Lower leg skin (tissue), 4 donors: Measurements from ENCODE around the gene GNB1. TPM values are rescaled to one million over a fixed set of nuclear protein-coding genes. Genes with fewer than 3 reads are reported as not detected.

Experiments used
- DNase-seq, 2 donors: peaks; one replicate each; pipeline ENCODE4 v3.0.0-alpha.2; 2019; ENCODE audit warnings: low spot score in 2 of 2
- H3K4me3 ChIP-seq: fragments of 200-600 bp; sonication (generic); 2 replicates; pipeline ENCODE4 v1.5.1; 2017; ENCODE audit warnings: mild to moderate bottlenecking, low read depth; ENCODE audit not compliant: poor library complexity, severe bottlenecking
- CTCF ChIP-seq, 3 donors: fragments of 450-650 bp; IDR thresholded peaks; one replicate each; pipeline ENCODE4 v1.5.1; 2016; ENCODE audit warnings: antibody characterized with exemption in 3 of 3, mild to moderate bottlenecking in 3 of 3, moderate library complexity in 2 of 3
- POLR2A ChIP-seq, 2 donors: fragments of 450-650 bp; IDR thresholded peaks; one replicate each; pipeline ENCODE4 v1.6.1; 2016 to 2017; ENCODE audit warnings: antibody characterized with exemption in 2 of 2, mild to moderate bottlenecking in 1 of 2, moderate library complexity in 1 of 2
- WGBS, 2 donors: methylation state at CpG; one replicate each; pipeline ENCODE4 v1.1.5; 2018; 5-methylcytosine and 5-hydroxymethylcytosine counted together
- intact Hi-C: fragments of 100-400 bp; cut with DNase I; formaldehyde crosslinking; loops from one replicate; pipeline ENCODE4 v1.15.0; 2023; ENCODE audit warnings: low total_unique reads
- total RNA-seq, 4 donors: library from RNA; depleted of rRNA; stranded (reverse); fragments of >200 nt; gene quantifications; one replicate each; pipeline ENCODE4 v1.1.0, GENCODE V29; 2016

Gene GNB1
- total RNA-seq, 4 donors from 2014 or later, result 103 to 141 (median 123) TPM

GRCh38 chr1:1899967-1900327 lies 9.1 kb upstream of the GNB1 start:
- 86 to 91% methylated on average over 9 of the region's 9 CpGs for WGBS, 2 donors
- no peak overlapping the region for H3K4me3 ChIP-seq
- TF ChIP-seq POLR2A (IDR thresholded peaks at IDR 0.05), result no peak
- TF ChIP-seq CTCF (IDR thresholded peaks at IDR 0.05), result no peak
- no peak for DNase-seq
- intact Hi-C loops, result loop anchor here (10.0 kb wide), 2 partner anchors 115 to 145 kb away; no protein-coding TSS in a partner anchor

- intact Hi-C loops, result loop anchor here (10.0 kb wide), 1 partner anchor 115 kb away; no protein-coding TSS in a partner anchor
These were observed 8.5 kb upstream of the GNB1 start for GRCh38 chr1:1899266-1899966.

GRCh38 chr1:1898246-1898933 lies 7.5 kb upstream of the GNB1 start:
- no peak for DNase-seq
- TF ChIP-seq CTCF (IDR thresholded peaks at IDR 0.05) (no peak), POLR2A (IDR thresholded peaks at IDR 0.05) (no peak)
- 94% methylated on average over 6 of the region's 6 CpGs for WGBS, 2 donors
- intact Hi-C loops, result loop anchor here (10.0 kb wide), 1 partner anchor 114 kb away; no protein-coding TSS in a partner anchor
- no peak overlapping the region for H3K4me3 ChIP-seq

More at GRCh38 chr1:1899266-1899966, 8.5 kb upstream of the GNB1 start:
- no peak for TF ChIP-seq POLR2A (IDR thresholded peaks at IDR 0.05)
- TF ChIP-seq CTCF (IDR thresholded peaks at IDR 0.05), result no peak
- DNase-seq, result no peak
- no peak overlapping the region for H3K4me3 ChIP-seq
- 70 to 72% methylated on average over 11 to 14 of the region's 16 CpGs for WGBS, 2 donors

GRCh38 chr1:1895456-1896336 lies 4.8 kb upstream of the GNB1 start:
- intact Hi-C loops, result loop anchor here (10.0 kb wide), 1 partner anchor 111 kb away; no protein-coding TSS in a partner anchor
- DNase-seq, result no peak
- H3K4me3 ChIP-seq, result no peak overlapping the region
- 81 to 83% methylated on average over 11 to 12 of the region's 14 CpGs for WGBS, 2 donors
- TF ChIP-seq CTCF (IDR thresholded peaks at IDR 0.05) (no peak), POLR2A (IDR thresholded peaks at IDR 0.05) (no peak)

- H3K4me3 ChIP-seq, result no peak overlapping the region
- intact Hi-C loops, result loop anchor here (10.0 kb wide), 1 partner anchor 110 kb away; no protein-coding TSS in a partner anchor
- no peak for TF ChIP-seq CTCF (IDR thresholded peaks at IDR 0.05)
- TF ChIP-seq POLR2A (IDR thresholded peaks at IDR 0.05), result no peak
- WGBS, 2 donors, result 33 to 37% methylated on average over 10 of the region's 10 CpGs
- DNase-seq, result no peak
These were observed 4.2 kb upstream of the GNB1 start for GRCh38 chr1:1895060-1895418.
